HG03439 (cell line): ENCODE data around the gene MAS1.
"Not testable (repeated sequence)": the region's sequence is repeated elsewhere in the genome, so short reads cannot be mapped to it uniquely, and the experiment has no call there.

Experiments used
- ATAC-seq: cut with Tn5 transposase; IDR thresholded peaks from one replicate; pipeline ENCODE4 v1.9.1; 2021; ENCODE audit warnings: mild to moderate bottlenecking, moderate library complexity; ENCODE audit not compliant: unreplicated experiment

MAS1 gene

DNA sequence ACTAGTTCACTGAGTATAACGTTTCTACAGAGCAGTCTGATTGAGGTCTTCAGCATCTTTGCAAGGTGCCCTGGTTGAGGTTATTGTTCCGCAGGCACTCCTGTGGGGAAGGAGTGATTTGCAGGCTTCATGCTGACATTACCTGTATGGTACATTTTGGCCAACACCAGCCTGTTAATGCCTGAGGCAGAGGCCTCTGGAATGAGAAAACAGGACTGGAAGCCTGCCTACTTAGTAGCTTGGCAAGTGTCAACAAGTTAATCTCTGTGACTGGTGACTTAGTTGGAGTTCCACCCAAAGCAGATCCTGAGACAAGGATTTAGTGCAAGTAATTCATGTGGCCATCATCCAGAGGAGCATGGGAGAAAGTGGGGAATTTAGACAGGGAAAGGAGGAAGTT lies 24.6 kb downstream of the MAS1 start:
- no peak for ATAC-seq

- no peak for ATAC-seq
Observed at GRCh38 chr6:159916237-159916636, 25.4 kb downstream of the MAS1 start.

DNA sequence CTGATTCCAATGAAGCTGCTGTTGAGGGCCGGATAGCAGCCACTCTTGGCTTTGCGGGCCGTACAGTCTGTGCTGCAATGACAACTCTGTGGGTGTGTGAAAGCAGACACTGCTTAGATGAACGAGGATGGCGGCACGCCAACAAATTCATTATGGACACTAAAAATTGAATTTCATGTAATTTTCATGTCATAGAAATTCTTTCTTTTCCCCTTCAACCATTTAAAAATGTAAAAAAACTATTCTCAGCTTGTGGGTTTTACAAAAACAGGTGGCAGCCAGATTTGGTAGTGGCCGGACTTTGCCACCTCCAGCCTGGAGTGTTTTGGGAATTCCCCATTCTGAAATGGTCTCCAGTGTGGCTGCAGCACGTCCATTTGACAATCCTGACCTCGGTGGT lies 26.0 kb downstream of the MAS1 start:
- ATAC-seq, result no peak

DNA sequence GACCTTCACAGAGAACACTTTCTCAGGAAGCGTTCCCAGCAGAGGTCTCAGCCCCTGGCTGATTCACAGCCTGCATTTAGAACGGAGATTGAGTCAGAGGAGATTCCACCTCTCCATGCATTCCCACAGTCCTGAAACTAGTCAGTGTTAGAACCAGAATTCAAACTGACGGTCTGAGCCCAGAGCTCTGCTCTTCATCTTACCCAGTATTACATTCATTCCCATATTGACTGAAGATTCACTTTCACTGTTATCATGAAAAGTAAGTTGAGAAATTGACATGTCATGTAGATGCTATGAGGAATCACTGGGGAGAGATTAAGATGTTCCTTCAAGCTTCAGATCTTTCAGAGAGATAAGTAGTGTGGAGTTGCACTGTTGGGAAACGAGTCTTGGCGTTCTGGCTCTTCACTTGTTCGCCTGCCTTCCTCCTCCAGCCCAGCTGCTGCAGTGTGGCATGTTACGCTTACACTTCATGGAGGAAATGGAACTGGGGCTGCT lies 28.3 kb downstream of the MAS1 start:
- no peak for ATAC-seq

- ATAC-seq, result no peak
Observed at GRCh38 chr6:159919800-159920199, 29.0 kb downstream of the MAS1 start.

- not testable (repeated sequence) for ATAC-seq
Observed at GRCh38 chr6:159924150-159924549, 33.4 kb downstream of the MAS1 start.

- no peak for ATAC-seq
Observed at GRCh38 chr6:159926542-159927203, 35.9 kb downstream of the MAS1 start.

DNA sequence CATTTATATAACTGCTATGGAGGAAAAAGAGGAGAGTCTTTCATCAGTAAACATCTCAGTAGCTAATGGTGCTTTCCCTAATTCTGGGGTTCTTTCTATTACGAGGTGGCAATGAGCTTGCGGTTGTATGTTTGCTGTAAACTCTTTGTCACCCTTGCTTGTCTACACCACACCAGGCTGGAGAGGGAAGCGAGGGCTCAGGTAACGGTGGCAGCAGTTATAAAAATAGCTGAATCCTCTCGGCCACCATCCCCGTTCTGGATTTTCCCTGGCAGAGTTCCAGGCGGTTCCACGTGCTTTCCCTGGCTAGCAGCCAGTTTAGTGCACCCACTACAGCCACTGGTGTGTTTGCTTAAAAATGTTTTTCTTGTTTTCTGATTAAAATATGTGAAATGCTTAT lies 39.0 kb downstream of the MAS1 start:
- ATAC-seq, result peak; percentile 61

DNA sequence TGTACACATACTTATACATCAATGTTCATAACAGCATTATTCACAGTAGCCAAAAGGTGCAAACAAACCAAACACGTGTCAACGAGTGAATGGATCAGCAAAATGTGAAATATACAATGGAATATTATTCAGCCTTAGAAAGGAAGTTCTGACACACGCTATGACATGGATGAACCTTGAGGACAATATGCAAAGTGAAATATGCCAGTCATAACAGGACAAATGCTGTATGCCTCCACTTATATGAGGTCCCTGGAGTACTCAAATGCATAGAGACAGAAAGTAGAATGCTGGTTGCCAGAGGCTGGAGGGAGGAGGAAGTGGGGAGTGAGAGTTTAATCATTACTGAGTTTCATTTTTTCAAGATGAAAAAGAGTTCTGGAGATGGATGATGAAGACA lies 40.3 kb downstream of the MAS1 start:
- ATAC-seq, result peak; percentile 87

GRCh38 chr6:159931846-159932245 lies 41.1 kb downstream of the MAS1 start:
- ATAC-seq, result no peak

- ATAC-seq, result no peak
Observed at GRCh38 chr6:159933077-159933476, 42.3 kb downstream of the MAS1 start.

- no peak for ATAC-seq
Observed at GRCh38 chr6:159934181-159934580, 43.4 kb downstream of the MAS1 start.

DNA sequence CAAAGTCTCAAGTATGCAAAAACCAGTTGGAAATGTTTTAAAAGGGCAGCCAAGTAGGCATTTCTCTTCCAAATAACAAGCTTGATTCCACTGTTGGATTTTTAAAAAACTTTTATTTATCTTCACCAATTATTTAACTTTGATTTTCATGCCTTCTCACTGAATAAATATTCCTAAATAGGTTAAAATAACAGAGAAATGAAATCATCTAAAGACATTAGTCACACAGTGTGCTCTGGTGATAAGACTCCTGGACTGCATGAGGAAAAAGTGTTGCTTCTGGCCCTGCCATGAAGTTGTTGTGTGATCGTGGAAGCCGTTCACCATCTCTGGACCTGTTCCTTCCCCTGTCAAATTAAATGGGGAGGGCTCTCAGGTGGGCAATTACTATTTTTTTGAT lies 44.3 kb downstream of the MAS1 start:
- no peak for ATAC-seq

GRCh38 chr6:159935633-159936032 lies 44.8 kb downstream of the MAS1 start:
- no peak for ATAC-seq

DNA sequence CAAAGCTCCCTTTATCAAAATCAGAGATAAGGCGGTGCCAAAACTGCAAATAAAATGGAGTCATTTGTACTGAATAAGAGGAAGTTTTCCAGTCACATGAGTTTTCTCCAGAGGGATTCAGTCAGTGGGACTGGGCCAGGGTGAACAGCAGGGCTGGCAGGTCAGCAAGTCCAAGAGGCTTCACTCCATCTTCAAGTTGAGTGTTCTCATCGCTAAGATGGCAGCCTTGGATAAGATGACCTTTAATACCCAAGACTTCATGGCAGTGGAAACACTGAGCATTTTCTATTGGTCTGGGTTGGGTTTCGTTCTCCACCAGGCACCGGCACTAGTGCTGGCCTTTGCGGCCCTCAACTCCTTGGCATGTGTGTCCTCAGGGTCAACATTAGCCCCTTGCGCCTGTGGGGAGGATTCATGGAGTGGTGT lies 48.8 kb downstream of the MAS1 start:
- no peak for ATAC-seq
